ENCODE results near the gene REV3L.

DNA sequence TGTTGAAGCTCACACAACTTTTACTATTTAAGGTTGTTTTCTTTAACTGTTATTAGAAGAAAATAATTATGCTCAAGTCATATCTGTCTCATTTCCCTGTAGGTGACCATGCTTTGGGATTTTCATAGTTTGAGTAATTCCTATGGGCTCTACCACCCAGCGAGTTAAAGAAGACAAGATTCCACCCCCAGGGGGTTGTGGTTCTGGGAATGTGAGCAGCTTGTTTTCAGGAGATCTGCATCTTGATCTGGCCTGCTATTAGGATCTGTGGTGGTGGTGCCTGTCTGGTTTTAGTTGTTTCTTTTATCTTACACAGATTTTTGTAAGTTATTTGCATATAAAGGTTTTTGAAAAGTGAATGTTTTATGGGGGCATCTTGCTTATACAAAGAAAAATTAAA, 20.2 kb upstream of the REV3L start:
- TF ChIP-seq, protein P1, sequence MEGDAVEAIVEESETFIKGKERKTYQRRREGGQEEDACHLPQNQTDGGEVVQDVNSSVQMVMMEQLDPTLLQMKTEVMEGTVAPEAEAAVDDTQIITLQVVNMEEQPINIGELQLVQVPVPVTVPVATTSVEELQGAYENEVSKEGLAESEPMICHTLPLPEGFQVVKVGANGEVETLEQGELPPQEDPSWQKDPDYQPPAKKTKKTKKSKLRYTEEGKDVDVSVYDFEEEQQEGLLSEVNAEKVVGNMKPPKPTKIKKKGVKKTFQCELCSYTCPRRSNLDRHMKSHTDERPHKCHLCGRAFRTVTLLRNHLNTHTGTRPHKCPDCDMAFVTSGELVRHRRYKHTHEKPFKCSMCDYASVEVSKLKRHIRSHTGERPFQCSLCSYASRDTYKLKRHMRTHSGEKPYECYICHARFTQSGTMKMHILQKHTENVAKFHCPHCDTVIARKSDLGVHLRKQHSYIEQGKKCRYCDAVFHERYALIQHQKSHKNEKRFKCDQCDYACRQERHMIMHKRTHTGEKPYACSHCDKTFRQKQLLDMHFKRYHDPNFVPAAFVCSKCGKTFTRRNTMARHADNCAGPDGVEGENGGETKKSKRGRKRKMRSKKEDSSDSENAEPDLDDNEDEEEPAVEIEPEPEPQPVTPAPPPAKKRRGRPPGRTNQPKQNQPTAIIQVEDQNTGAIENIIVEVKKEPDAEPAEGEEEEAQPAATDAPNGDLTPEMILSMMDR (IDR thresholded peaks at IDR 0.05; ENCODE audit: low read depth, low read length), result no peak
- no peak for TF ChIP-seq EZH2phosphoT487 (IDR thresholded peaks at IDR 0.05; ENCODE audit: low read depth)

Measured in OCI-LY3 (cell line).